ENCODE results near the gene PCDHA1. TPM values are rescaled to one million over a fixed set of nuclear protein-coding genes. Genes with fewer than 3 reads are reported as not detected.

PCDHA1 gene
- total RNA-seq, 2 experiments from 2014 or later: not detected

DNA sequence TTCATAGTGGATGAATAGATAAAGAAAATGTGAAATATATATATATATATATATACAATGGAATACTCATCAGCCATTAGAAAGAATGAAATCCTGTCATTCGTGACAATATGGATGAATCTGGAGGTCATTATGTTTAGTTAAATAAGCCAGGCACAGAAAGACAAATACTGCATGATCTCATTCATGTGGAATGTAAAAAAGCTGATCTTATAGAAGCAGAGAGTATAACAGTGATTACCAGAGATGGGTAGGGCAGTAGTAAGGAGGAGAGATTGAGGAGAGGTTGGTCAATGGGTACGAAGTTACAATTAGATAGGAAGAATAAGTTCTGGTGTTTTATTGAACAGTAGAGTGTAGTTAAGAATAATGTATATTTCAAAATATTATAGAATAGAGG is 160.6 kb downstream of the PCDHA1 start:
- H3K27ac ChIP-seq (ENCODE audit: low read depth, low read length, poor library complexity, severe bottlenecking): no peak overlapping the region
- CTCF ChIA-PET (ENCODE audit: unreplicated experiment): no interaction called here

GRCh38 chr5:140951636-140952035 is 165.7 kb downstream of the PCDHA1 start:
- Histone ChIP-seq H3K4me3 (ENCODE audit: low read depth, low read length, poor library complexity, severe bottlenecking) (no peak overlapping the region), H3K4me1 (ENCODE audit: insufficient read depth, low read length, poor library complexity, severe bottlenecking) (no peaks in the 10 kb centered on the region), H3K36me3 (ENCODE audit: insufficient read depth, low read length) (no peaks in the 10 kb centered on the region), H3K27ac (ENCODE audit: low read depth, low read length, poor library complexity, severe bottlenecking) (no peak overlapping the region), H3K79me2 (ENCODE audit: insufficient read depth, low read depth, low read length) (no peaks in the 10 kb centered on the region), H3K9me3 (ENCODE audit: low read length) (no peaks in the 10 kb centered on the region), H3K9me2 (ENCODE audit: insufficient read depth, low read length) (no peaks in the 10 kb centered on the region), H2AFZ (ENCODE audit: low read length) (no peak overlapping the region), H4K20me1 (ENCODE audit: insufficient read depth, low read length) (no peaks in the 10 kb centered on the region), H3K4me2 (ENCODE audit: low read length) (no peak overlapping the region)
- intact Hi-C loops (cut with micrococcal nuclease; ENCODE audit: unreplicated experiment): no loop called here
- TF ChIP-seq EZH2phosphoT487 (IDR thresholded peaks at IDR 0.05; ENCODE audit: borderline replicate concordance, low read depth, low read length) (no peak), CTCF (conservative IDR thresholded peaks at IDR 0.05; ENCODE audit: low read length) (no peak)
- DNase-seq (ENCODE audit: low spot score): no peak
- BruUV-seq (replicated peaks): no TSS peak
- ChIA-PET CTCF (ENCODE audit: unreplicated experiment) (no interaction called here), POLR2A (no interaction called here)

More for the DNA sequence above, 160.6 kb downstream of the PCDHA1 start:
- no peaks in the 10 kb centered on the region for H3K9me2 ChIP-seq (ENCODE audit: insufficient read depth, low read length)
- H3K36me3 ChIP-seq (ENCODE audit: insufficient read depth, low read length): no peaks in the 10 kb centered on the region
- H3K4me3 ChIP-seq (ENCODE audit: low read depth, low read length, poor library complexity, severe bottlenecking): no peak overlapping the region
- no peaks in the 10 kb centered on the region for H3K4me1 ChIP-seq (ENCODE audit: insufficient read depth, low read length, poor library complexity, severe bottlenecking)
- H3K4me2 ChIP-seq (ENCODE audit: low read length): no peak overlapping the region
- no TSS peak for BruUV-seq (replicated peaks)
- H3K9me3 ChIP-seq (ENCODE audit: low read length): no peaks in the 10 kb centered on the region
- DNase-seq (ENCODE audit: low spot score): no peak
- POLR2A ChIA-PET: no interaction called here
- H3K79me2 ChIP-seq (ENCODE audit: insufficient read depth, low read depth, low read length): no peaks in the 10 kb centered on the region
- no peak overlapping the region for H2AFZ ChIP-seq (ENCODE audit: low read length)
- H4K20me1 ChIP-seq (ENCODE audit: insufficient read depth, low read length): no peaks in the 10 kb centered on the region
- intact Hi-C loops (cut with micrococcal nuclease; ENCODE audit: unreplicated experiment): no loop called here
- TF ChIP-seq EZH2phosphoT487 (IDR thresholded peaks at IDR 0.05; ENCODE audit: borderline replicate concordance, low read depth, low read length) (no peak), CTCF (conservative IDR thresholded peaks at IDR 0.05; ENCODE audit: low read length) (no peak)

GRCh38 chr5:140953234-140953633 is 167.3 kb downstream of the PCDHA1 start:
- no peak overlapping the region for H3K4me2 ChIP-seq (ENCODE audit: low read length)
- POLR2A ChIA-PET: no interaction called here
- no peaks in the 10 kb centered on the region for H3K9me3 ChIP-seq (ENCODE audit: low read length)
- H2AFZ ChIP-seq (ENCODE audit: low read length): no peak overlapping the region
- H3K79me2 ChIP-seq (ENCODE audit: insufficient read depth, low read depth, low read length): no peaks in the 10 kb centered on the region
- no peaks in the 10 kb centered on the region for H3K36me3 ChIP-seq (ENCODE audit: insufficient read depth, low read length)
- no peaks in the 10 kb centered on the region for H3K4me1 ChIP-seq (ENCODE audit: insufficient read depth, low read length, poor library complexity, severe bottlenecking)
- no peak overlapping the region for H3K4me3 ChIP-seq (ENCODE audit: low read depth, low read length, poor library complexity, severe bottlenecking)
- no peak overlapping the region for H3K27ac ChIP-seq (ENCODE audit: low read depth, low read length, poor library complexity, severe bottlenecking)
- TF ChIP-seq CTCF (conservative IDR thresholded peaks at IDR 0.05; ENCODE audit: low read length) (no peak), EZH2phosphoT487 (IDR thresholded peaks at IDR 0.05; ENCODE audit: borderline replicate concordance, low read depth, low read length) (no peak)
- DNase-seq (ENCODE audit: low spot score): no peak
- intact Hi-C loops (cut with micrococcal nuclease; ENCODE audit: unreplicated experiment): no loop called here
- CTCF ChIA-PET (ENCODE audit: unreplicated experiment): no interaction called here
- H4K20me1 ChIP-seq (ENCODE audit: insufficient read depth, low read length): no peaks in the 10 kb centered on the region
- no TSS peak for BruUV-seq (replicated peaks)
- H3K9me2 ChIP-seq (ENCODE audit: insufficient read depth, low read length): no peaks in the 10 kb centered on the region
